Tibial nerve (tissue), 4 donors: Measurements from ENCODE around the gene SKAP2. TPM values are rescaled to one million over a fixed set of nuclear protein-coding genes. Genes with fewer than 3 reads are reported as not detected.

Source experiments
- DNase-seq, 2 donors: peaks; one replicate each; pipeline ENCODE4 v3.0.0-alpha.2; 2019; ENCODE audit warnings: low spot score in 2 of 2
- H3K27ac ChIP-seq, 4 donors: fragments of 200-600 bp; sonication (generic) in 3 of 4; one replicate each; pipeline ENCODE4 v1.5.1; 2017 to 2019; ENCODE audit warnings: mild to moderate bottlenecking in 1 of 4
- H3K27me3 ChIP-seq, 2 donors: fragments of 200-600 bp; sonication (generic) in 1 of 2; one replicate each; pipeline versions ENCODE4 v1.5.1 to v1.6.0; 2017 to 2019
- H3K36me3 ChIP-seq, 3 donors: fragments of 200-600 bp; sonication (generic); one replicate each; pipeline ENCODE4 v1.5.1; 2018 to 2019
- H3K4me1 ChIP-seq, 4 donors: fragments of 200-600 bp; sonication (generic) in 3 of 4; one replicate each; pipeline ENCODE4 v1.5.1; 2017 to 2019
- H3K4me3 ChIP-seq, 4 donors: fragments of 200-600 bp; sonication (generic) in 3 of 4; one replicate each; pipeline ENCODE4 v1.5.1; 2017 to 2019; ENCODE audit warnings: mild to moderate bottlenecking in 1 of 4, moderate library complexity in 1 of 4
- H3K9me3 ChIP-seq, 4 donors: fragments of 200-600 bp; sonication (generic) in 3 of 4; one replicate each; pipeline ENCODE4 v1.5.1; 2017 to 2019
- EP300 ChIP-seq, 2 donors: sonication (generic); formaldehyde crosslinking; IDR thresholded peaks; one replicate each; pipeline ENCODE4 v1.6.1; 2017; ENCODE audit warnings: antibody characterized with exemption in 2 of 2, mild to moderate bottlenecking in 1 of 2
- POLR2A ChIP-seq, 2 donors: fragments of 450-650 bp; IDR thresholded peaks; one replicate each; pipeline ENCODE4 v1.6.1; 2017; ENCODE audit warnings: antibody characterized with exemption in 2 of 2, mild to moderate bottlenecking in 2 of 2, moderate library complexity in 2 of 2
- WGBS, 2 donors: methylation state at CpG; one replicate each; pipeline ENCODE4 v1.1.5; 2018; 5-methylcytosine and 5-hydroxymethylcytosine counted together
- total RNA-seq, 4 donors: library from RNA; depleted of rRNA; stranded (reverse); fragments of >200 nt; gene quantifications; one replicate each; pipeline ENCODE4 v1.1.0, GENCODE V29; 2016
- TF ChIP-seq, protein P1 (sequence below), 5 experiments: fragments of 200-600 bp in 3 of 5; fragments of 450-650 bp in 2 of 5; sonication (generic) in 3 of 5; IDR thresholded peaks; one replicate each; pipeline ENCODE4 v1.5.1; 2016 to 2019; ENCODE audit warnings: antibody characterized with exemption in 5 of 5, mild to moderate bottlenecking in 3 of 5, moderate library complexity in 2 of 5

SKAP2 gene
- total RNA-seq, 4 donors from 2014 or later, result 14.1 to 33.7 (median 27.6) TPM

DNA sequence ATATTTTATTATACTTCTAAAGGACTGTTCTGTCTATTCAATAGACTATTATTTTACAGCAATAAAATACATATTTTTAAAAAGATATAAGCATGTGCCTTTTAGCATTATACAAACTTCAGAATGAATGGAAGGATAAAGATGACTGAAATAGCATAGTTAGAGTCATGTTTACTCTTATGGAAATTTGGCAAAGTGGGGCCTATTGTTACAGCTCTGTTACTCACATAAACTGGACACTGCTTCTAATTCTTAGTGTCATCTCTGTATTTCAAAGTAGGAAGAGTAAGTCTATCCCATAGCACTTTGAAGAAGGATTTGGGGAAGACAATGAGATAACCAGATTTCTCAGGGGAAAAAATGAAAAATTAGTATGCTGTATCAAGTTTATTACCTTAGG, 168.2 kb downstream of the SKAP2 start:
- Histone ChIP-seq H3K4me3 (no peak overlapping the region), H3K4me1 (peaks cover 0 to 17% (median 0%) of the 10 kb centered on the region in 4 donors), H3K27ac (no peak overlapping the region), H3K36me3 (no peaks in the 10 kb centered on the region), H3K9me3 (no peaks in the 10 kb centered on the region), H3K27me3 (no peaks in the 10 kb centered on the region)
- TF ChIP-seq EP300 (IDR thresholded peaks at IDR 0.05) (no peak), POLR2A (IDR thresholded peaks at IDR 0.05) (no peak)
- TF ChIP-seq, protein P1, sequence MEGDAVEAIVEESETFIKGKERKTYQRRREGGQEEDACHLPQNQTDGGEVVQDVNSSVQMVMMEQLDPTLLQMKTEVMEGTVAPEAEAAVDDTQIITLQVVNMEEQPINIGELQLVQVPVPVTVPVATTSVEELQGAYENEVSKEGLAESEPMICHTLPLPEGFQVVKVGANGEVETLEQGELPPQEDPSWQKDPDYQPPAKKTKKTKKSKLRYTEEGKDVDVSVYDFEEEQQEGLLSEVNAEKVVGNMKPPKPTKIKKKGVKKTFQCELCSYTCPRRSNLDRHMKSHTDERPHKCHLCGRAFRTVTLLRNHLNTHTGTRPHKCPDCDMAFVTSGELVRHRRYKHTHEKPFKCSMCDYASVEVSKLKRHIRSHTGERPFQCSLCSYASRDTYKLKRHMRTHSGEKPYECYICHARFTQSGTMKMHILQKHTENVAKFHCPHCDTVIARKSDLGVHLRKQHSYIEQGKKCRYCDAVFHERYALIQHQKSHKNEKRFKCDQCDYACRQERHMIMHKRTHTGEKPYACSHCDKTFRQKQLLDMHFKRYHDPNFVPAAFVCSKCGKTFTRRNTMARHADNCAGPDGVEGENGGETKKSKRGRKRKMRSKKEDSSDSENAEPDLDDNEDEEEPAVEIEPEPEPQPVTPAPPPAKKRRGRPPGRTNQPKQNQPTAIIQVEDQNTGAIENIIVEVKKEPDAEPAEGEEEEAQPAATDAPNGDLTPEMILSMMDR (IDR thresholded peaks at IDR 0.05), result no peak
- no peak for DNase-seq

DNA sequence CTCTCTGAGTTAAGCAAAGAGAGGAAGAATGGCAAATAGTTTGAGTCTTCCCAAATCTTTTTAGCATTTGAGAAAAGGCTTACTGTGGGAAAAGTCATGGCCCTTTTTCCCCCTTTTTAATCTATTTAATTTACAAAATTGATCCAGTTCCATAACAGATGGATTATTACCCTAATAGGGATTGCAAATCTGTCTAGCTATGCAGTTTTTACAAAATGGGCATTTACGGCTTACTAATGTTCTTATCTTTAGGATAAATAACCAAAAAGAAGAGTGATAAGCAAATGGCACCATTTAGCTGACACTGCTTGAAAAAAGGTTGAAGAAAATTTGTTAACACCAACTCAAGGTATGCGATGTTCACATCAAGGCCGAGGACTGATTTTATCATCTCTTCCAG, 169.7 kb downstream of the SKAP2 start:
- Histone ChIP-seq H3K27me3 (no peaks in the 10 kb centered on the region), H3K4me3 (no peak overlapping the region), H3K9me3 (no peaks in the 10 kb centered on the region), H3K27ac (no peak overlapping the region), H3K4me1 (peaks cover 0 to 12% (median 0%) of the 10 kb centered on the region in 4 donors), H3K36me3 (no peaks in the 10 kb centered on the region)
- WGBS, 2 donors, result 97% methylated on average over 3 of the region's 3 CpGs
- TF ChIP-seq EP300 (IDR thresholded peaks at IDR 0.05), result no peak
- TF ChIP-seq, protein P1 (IDR thresholded peaks at IDR 0.05), result no peak
- no peak for TF ChIP-seq POLR2A (IDR thresholded peaks at IDR 0.05)
- no peak for DNase-seq

DNA sequence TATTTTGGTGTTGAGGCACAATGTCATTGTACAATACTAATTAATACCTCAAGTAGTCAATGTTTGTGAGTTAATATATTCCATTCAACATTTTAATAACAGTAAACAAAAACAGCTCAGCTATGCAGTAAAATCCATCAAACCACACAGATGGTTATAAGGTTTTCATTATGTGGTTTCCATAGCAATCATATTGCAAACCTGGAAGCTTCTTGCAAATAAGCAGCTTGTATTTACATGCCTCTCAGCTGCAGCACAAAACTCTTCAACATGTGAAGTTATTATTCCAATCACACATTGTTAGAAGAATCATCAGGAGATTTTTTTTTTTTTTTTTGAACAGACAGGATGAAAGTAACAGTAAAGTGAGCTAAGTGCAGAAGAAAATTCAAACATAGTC, 170.2 kb downstream of the SKAP2 start:
- no peak for DNase-seq
- Histone ChIP-seq H3K36me3 (no peaks in the 10 kb centered on the region), H3K9me3 (no peaks in the 10 kb centered on the region), H3K27ac (no peak overlapping the region), H3K4me3 (no peak overlapping the region), H3K27me3 (no peaks in the 10 kb centered on the region), H3K4me1 (peaks cover 0 to 17% (median 0%) of the 10 kb centered on the region in 4 donors)
- TF ChIP-seq EP300 (IDR thresholded peaks at IDR 0.05) (no peak), POLR2A (IDR thresholded peaks at IDR 0.05) (no peak)
- TF ChIP-seq, protein P1 (IDR thresholded peaks at IDR 0.05), result no peak

DNA sequence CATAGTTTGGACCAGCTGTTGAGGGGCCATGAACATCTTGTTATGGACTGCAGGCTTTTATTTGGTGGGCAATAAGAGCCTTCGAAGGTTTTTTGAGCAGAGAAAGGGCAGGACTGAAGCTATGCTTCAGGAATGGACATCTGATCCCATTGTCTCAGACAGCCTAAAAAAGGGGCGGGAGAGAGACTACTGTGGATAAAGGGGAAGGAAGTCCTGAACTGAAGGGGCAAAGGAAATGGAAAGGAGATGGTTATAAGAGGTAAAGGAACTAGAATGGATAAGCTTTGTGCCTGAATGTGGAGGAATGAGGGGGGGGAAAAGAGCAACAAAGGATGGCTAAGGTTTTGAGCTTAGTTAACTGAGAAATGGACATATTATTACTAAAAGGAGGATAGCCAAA, 172.5 kb downstream of the SKAP2 start:
- TF ChIP-seq EP300 (IDR thresholded peaks at IDR 0.05), result no peak
- TF ChIP-seq POLR2A (IDR thresholded peaks at IDR 0.05), result no peak
- TF ChIP-seq, protein P1 (IDR thresholded peaks at IDR 0.05), result no peak
- no peak for DNase-seq
- Histone ChIP-seq H3K36me3 (no peaks in the 10 kb centered on the region), H3K9me3 (no peaks in the 10 kb centered on the region), H3K4me3 (no peak overlapping the region), H3K27me3 (no peaks in the 10 kb centered on the region), H3K27ac (no peak overlapping the region), H3K4me1 (peaks cover 0 to 29% (median 4%) of the 10 kb centered on the region in 4 donors)
- 54 to 59% methylated on average over 2 of the region's 2 CpGs for WGBS, 2 donors

DNA sequence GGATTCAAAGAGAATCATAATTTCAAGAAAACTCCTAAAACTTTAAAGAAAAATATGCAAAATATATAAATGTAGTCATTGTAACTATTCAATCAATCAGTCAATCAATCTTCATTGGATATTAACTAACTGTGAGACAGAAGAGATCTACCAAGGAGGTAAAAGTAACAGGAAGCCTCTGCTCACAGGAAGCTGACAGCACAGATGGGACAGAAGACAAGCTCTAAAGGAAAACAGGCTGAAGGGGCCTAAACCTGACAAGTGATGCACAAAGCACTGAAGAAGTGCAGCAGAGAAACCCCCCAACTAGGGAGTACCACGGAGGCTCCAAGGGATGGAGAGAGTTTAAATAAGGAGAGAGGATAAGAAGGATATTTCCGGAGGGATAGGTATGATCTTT, 173.0 kb downstream of the SKAP2 start:
- H3K36me3 ChIP-seq, result no peaks in the 10 kb centered on the region
- no peak overlapping the region for H3K4me3 ChIP-seq
- no peak for DNase-seq
- TF ChIP-seq POLR2A (IDR thresholded peaks at IDR 0.05) (no peak), EP300 (IDR thresholded peaks at IDR 0.05) (no peak)
- TF ChIP-seq, protein P1 (IDR thresholded peaks at IDR 0.05), result no peak
- 69 to 73% methylated on average over 2 of the region's 2 CpGs for WGBS, 2 donors
- H3K27me3 ChIP-seq, result no peaks in the 10 kb centered on the region
- H3K27ac ChIP-seq, result no peak overlapping the region
- H3K4me1 ChIP-seq, result peaks cover 0 to 34% (median 4%) of the 10 kb centered on the region in 4 donors
- H3K9me3 ChIP-seq, result no peaks in the 10 kb centered on the region
